OCI-LY1 (cell line): Measurements from ENCODE around the gene SPTLC2.

Experiments used
- H2AFZ ChIP-seq: fragments of 200-600 bp; sonication (generic), shearing (Covaris generic); 2 replicates; pipeline ENCODE4 v1.6.0; 2014; ENCODE audit warnings: antibody characterized with exemption, mild to moderate bottlenecking, low read length
- H3F3A ChIP-seq: fragments of 200-600 bp; sonication (generic), shearing (Covaris generic); 2 replicates; pipeline ENCODE4 v1.6.0; 2014; ENCODE audit warnings: mild to moderate bottlenecking, antibody characterized with exemption, low read length, moderate library complexity; ENCODE audit not compliant: insufficient read depth
- H3K27ac ChIP-seq: fragments of 200-600 bp; sonication (generic); 2 replicates; pipeline ENCODE4 v1.5.1; 2014; ENCODE audit warnings: low read length, mixed run types, mild to moderate bottlenecking, low read depth; ENCODE audit not compliant: poor library complexity, severe bottlenecking
- H3K27me3 ChIP-seq: fragments of 200-600 bp; sonication (generic); 2 replicates; pipeline ENCODE4 v1.6.0; 2014; ENCODE audit warnings: antibody characterized with exemption, mild to moderate bottlenecking, low read length, moderate library complexity; ENCODE audit not compliant: insufficient read depth
- H3K36me3 ChIP-seq: fragments of 200-600 bp; sonication (generic); 2 replicates; pipeline ENCODE4 v1.6.1; 2014; ENCODE audit warnings: mild to moderate bottlenecking, antibody characterized with exemption, low read length, moderate library complexity, mixed read lengths; ENCODE audit not compliant: insufficient read depth
- H3K4me1 ChIP-seq: fragments of 200-600 bp; sonication (generic); 2 replicates; pipeline ENCODE4 v1.5.1; 2014; ENCODE audit warnings: mild to moderate bottlenecking, low read length, moderate library complexity; ENCODE audit not compliant: insufficient read depth, severe bottlenecking
- H3K4me2 ChIP-seq: fragments of 200-600 bp; sonication (generic), shearing (Covaris generic); 2 replicates; pipeline ENCODE4 v1.6.1; 2014; ENCODE audit warnings: low read length
- H3K4me3 ChIP-seq: fragments of 200-600 bp; sonication (generic); 2 replicates; pipeline ENCODE4 v1.5.1; 2014; ENCODE audit warnings: low read length, low read depth, mild to moderate bottlenecking, mixed read lengths; ENCODE audit not compliant: poor library complexity, severe bottlenecking
- H3K79me2 ChIP-seq: fragments of 200-600 bp; shearing (Covaris generic); 2 replicates; pipeline ENCODE4 v1.6.1; 2016; ENCODE audit warnings: mixed run types, low read length, mixed read lengths; ENCODE audit not compliant: insufficient read depth
- H3K9ac ChIP-seq: fragments of 200-600 bp; sonication (generic), shearing (Covaris generic); 2 replicates; pipeline ENCODE4 v1.6.1; 2014; ENCODE audit warnings: mild to moderate bottlenecking, low read length, mixed read lengths
- H3K9me2 ChIP-seq: fragments of 200-600 bp; sonication (generic), shearing (Covaris generic); 2 replicates; pipeline ENCODE4 v1.6.1; 2014; ENCODE audit warnings: low read depth, mild to moderate bottlenecking, low read length, mixed read lengths
- H3K9me3 ChIP-seq: fragments of 200-600 bp; shearing (Covaris generic); 2 replicates; pipeline ENCODE4 v1.6.1; 2014; ENCODE audit warnings: low read length, mixed read lengths
- H4K20me1 ChIP-seq: fragments of 200-600 bp; sonication (generic), shearing (Covaris generic); 2 replicates; pipeline ENCODE4 v1.6.0; 2016; ENCODE audit warnings: mild to moderate bottlenecking, low read length; ENCODE audit not compliant: insufficient read depth
- EZH2 ChIP-seq: fragments of 200-600 bp; sonication (generic), shearing (Covaris generic); IDR thresholded peaks from 2 replicates; pipeline ENCODE4 v1.8.0; 2017; ENCODE audit warnings: borderline replicate concordance, mixed run types, mild to moderate bottlenecking, antibody characterized with exemption, low read length, moderate library complexity, mixed read lengths
- TF ChIP-seq, protein P1 (sequence below): fragments of 200-600 bp; sonication (generic), shearing (Covaris generic); IDR thresholded peaks from 2 replicates; pipeline ENCODE4 v1.5.1; 2017; ENCODE audit warnings: mild to moderate bottlenecking, antibody characterized with exemption, low read length, moderate library complexity, mixed read lengths

SPTLC2 gene

DNA sequence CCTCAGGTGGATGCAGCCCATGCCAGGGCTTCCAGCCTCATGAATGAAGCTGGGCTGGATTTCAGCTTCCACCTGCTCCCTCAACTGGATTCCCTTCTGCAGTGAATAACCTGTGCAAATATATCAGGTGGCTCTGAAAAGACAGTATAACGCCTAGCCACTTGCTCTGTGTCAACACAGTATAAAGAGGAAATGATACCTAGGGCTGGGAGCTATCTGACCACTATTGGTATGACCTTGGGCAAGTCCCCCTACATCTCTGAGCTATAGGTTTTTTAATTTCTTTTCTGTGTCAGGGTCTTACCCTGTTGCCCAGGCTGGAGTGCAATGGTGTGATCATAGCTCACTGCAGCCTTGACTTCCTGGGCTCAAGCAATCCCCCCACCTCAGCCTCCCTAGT lies 137.6 kb downstream of the SPTLC2 start:
- Histone ChIP-seq H3K27ac (no peak overlapping the region), H3K4me2 (no peak overlapping the region), H3K4me1 (no peaks in the 10 kb centered on the region), H3K27me3 (no peaks in the 10 kb centered on the region), H3K36me3 (no peaks in the 10 kb centered on the region), H3F3A (no peaks in the 10 kb centered on the region), H3K4me3 (no peak overlapping the region), H3K9ac (no peak overlapping the region), H3K9me3 (no peaks in the 10 kb centered on the region), H3K79me2 (no peaks in the 10 kb centered on the region), H3K9me2 (no peaks in the 10 kb centered on the region), H2AFZ (no peak overlapping the region), H4K20me1 (no peaks in the 10 kb centered on the region)
- no peak for TF ChIP-seq EZH2
- TF ChIP-seq, protein P1, sequence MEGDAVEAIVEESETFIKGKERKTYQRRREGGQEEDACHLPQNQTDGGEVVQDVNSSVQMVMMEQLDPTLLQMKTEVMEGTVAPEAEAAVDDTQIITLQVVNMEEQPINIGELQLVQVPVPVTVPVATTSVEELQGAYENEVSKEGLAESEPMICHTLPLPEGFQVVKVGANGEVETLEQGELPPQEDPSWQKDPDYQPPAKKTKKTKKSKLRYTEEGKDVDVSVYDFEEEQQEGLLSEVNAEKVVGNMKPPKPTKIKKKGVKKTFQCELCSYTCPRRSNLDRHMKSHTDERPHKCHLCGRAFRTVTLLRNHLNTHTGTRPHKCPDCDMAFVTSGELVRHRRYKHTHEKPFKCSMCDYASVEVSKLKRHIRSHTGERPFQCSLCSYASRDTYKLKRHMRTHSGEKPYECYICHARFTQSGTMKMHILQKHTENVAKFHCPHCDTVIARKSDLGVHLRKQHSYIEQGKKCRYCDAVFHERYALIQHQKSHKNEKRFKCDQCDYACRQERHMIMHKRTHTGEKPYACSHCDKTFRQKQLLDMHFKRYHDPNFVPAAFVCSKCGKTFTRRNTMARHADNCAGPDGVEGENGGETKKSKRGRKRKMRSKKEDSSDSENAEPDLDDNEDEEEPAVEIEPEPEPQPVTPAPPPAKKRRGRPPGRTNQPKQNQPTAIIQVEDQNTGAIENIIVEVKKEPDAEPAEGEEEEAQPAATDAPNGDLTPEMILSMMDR: no peak

DNA sequence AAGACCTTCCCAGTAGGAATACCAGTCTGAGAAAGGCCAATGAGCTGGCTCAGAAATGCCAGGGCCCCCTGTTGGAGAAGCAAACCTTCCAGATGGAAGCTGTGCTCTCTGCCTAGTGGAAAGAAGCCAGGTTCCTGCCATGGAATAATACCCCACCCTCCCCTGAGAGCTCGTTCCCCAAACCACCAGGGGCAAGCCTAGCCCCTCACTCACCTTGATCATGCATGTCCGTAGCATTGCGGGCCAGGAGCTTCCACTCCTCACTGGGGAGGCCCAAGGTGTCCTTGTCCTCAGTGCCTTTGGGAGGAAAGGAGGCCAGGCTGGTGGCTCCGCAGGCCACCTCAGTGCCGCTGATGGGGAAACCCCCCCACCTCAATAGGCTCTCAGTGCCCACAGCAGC lies 138.4 kb downstream of the SPTLC2 start:
- Histone ChIP-seq H3K4me1 (no peaks in the 10 kb centered on the region), H3K27me3 (no peaks in the 10 kb centered on the region)

DNA sequence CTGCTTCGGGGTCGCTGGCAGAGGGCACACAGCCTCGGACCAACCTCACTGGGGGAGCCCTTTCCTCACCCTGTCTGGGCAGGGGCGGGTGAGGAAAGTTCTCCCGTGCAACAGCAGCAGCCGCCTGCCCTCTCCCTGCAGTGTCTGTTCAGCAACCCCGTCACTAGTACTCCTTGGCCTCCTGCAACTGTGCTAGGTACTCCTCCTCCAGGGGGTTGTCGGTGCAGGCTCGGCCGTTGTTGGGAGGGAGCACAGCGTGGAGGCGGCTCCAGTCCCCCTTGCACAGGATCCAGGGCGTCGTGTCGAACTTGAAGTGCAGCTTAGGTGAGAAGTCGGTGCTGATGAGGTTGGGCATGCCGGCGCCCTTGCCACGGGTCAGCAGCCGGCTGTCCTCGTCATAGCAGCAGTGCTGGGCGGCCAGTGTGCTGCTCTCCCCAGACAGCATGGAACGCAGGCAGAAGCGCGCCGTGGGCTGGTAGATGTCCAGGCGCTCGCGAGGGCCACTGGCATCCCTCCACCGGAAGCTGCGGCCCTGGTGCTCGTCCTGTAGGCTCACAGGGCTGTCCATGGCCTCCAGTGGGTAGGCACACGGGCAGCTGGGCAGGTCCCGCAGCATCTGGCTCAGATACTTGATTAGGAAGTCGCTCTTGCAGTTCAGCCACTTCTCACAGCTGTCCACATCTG lies 140.9 kb downstream of the SPTLC2 start:
- no peaks in the 10 kb centered on the region for H3K79me2 ChIP-seq
- TF ChIP-seq, protein P1: no peak
- no peak for TF ChIP-seq EZH2
- H3K9ac ChIP-seq: no peak overlapping the region
- H3K9me2 ChIP-seq: no peaks in the 10 kb centered on the region
- no peaks in the 10 kb centered on the region for H3K4me1 ChIP-seq
- H3K9me3 ChIP-seq: no peaks in the 10 kb centered on the region
- H3F3A ChIP-seq: no peaks in the 10 kb centered on the region
- H3K36me3 ChIP-seq: no peaks in the 10 kb centered on the region
- no peak overlapping the region for H2AFZ ChIP-seq
- no peak overlapping the region for H3K4me3 ChIP-seq
- H3K27me3 ChIP-seq: no peaks in the 10 kb centered on the region
- H3K27ac ChIP-seq: no peak overlapping the region
- no peak overlapping the region for H3K4me2 ChIP-seq
- H4K20me1 ChIP-seq: no peaks in the 10 kb centered on the region

More for the DNA sequence above, 138.4 kb downstream of the SPTLC2 start:
- TF ChIP-seq, protein P1: no peak
- no peak for TF ChIP-seq EZH2
- Histone ChIP-seq H2AFZ (no peak overlapping the region), H3K36me3 (no peaks in the 10 kb centered on the region), H3K4me3 (no peak overlapping the region), H3K4me2 (no peak overlapping the region), H3K79me2 (no peaks in the 10 kb centered on the region), H3K27ac (no peak overlapping the region), H3K9me3 (no peaks in the 10 kb centered on the region), H4K20me1 (no peaks in the 10 kb centered on the region), H3F3A (no peaks in the 10 kb centered on the region), H3K9ac (no peak overlapping the region), H3K9me2 (no peaks in the 10 kb centered on the region)
